Measurements from ENCODE around the gene BMP8B.

BMP8B gene

DNA sequence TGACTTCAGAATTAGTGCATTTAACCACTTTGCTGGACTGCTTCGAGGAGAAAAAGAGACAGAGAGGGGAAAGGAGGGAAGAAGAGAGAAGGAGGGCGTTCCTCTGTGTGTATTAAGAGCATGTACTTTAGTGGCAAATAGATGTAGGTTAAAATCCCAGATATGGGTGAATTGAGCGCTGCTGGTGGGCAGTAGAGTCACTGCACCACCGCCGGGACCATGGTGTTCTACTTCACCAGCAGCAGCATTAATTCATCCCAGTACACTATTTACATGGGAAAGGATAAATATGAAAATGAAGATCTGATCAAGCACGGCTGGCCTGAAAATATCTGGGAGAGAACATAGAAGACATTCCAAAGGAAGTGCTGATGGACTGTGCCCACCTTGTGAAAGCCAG is 70.9 kb downstream of the BMP8B start:
- DNase-seq = no peak

GRCh38 chr1:39713557-39713956 is 75.1 kb downstream of the BMP8B start:
- DNase-seq = no peak

DNA sequence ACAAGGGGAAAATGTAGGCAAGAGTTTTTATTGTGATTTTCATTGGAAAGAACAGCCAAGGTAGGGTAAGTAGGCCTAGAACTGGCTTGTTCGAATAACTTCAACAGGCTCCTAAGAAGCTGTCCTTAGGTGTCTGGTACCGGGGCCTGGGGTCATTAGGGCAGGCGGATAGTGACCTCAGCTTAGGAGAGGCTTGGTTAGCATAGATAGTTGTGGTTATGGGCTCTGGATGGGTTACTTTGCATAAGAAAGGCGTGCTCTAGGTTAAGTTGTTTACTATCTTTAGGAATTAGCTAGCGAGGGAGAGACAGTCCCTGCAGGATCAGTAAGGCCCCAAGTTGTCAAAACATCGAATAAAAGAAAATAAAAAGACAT is 76.7 kb downstream of the BMP8B start:
- DNase-seq = no peak

DNA sequence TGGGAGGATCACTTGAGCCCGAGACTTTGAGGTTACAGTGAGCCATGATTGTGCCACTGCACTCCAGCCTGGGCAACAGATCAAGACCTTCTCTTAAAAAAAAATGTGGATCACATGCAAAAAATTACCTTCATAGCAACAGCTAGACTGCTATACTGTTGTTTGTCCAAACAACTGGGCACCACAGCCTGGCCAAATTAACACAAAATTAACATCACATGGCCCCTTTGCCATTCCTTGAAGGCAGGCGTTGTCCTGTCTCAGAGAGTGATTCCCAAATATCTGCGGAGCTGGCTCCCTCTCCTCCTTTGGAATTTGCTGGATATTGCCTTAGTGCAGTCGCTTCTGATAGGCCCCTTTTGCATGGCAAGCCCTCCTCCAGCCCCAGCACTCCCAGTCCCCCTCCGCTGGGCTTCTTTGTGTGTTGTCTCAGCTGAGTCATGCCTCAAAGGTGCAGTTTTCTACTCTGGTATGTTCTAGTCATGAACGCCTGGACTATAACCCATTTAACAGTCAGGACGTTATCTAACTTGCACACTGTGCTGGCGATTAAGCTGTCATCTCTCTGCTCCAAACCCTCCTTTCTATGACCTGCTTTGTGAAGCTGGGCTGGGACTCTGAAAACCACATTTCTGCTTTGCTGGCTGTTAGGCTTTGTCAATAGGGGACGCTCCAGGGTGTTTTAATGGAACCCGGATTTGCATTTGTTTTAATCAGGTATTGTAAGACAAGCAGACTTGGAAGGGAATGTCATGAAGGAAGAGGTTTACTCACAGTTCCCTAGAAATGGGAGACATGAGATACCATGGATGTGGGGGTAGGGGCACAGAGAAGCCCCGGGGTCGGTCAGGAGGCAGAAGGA is 77.3 kb downstream of the BMP8B start:
- no peak for DNase-seq

GRCh38 chr1:39707506-39707905 is 81.2 kb downstream of the BMP8B start:
- DNase-seq = no peak
